IPS-18a (cell line): Measurements from ENCODE around the gene ROCK2.

ENCODE experiments used
- H3K27ac ChIP-seq: one replicate; pipeline ENCODE4 v1.5.1; 2013; ENCODE audit warnings: low read length
- H3K27me3 ChIP-seq: one replicate; pipeline ENCODE4 v1.6.1; 2013; ENCODE audit warnings: mild to moderate bottlenecking, low read length; ENCODE audit not compliant: control insufficient read depth, insufficient read depth
- H3K36me3 ChIP-seq: one replicate; pipeline ENCODE4 v1.6.1; 2013; ENCODE audit warnings: low read depth, low read length; ENCODE audit not compliant: control insufficient read depth
- H3K4me1 ChIP-seq: one replicate; pipeline ENCODE4 v1.6.1; 2013; ENCODE audit warnings: low read depth, low read length; ENCODE audit not compliant: control insufficient read depth
- H3K4me3 ChIP-seq: one replicate; pipeline ENCODE4 v1.5.1; 2013; ENCODE audit warnings: low read length
- H3K9ac ChIP-seq: one replicate; pipeline ENCODE4 v1.6.1; 2013; ENCODE audit warnings: mild to moderate bottlenecking, low read length, moderate library complexity
- H3K9me3 ChIP-seq: one replicate; pipeline ENCODE4 v1.6.1; 2013; ENCODE audit warnings: low read depth, low read length; ENCODE audit not compliant: control insufficient read depth

The ROCK2 gene

DNA sequence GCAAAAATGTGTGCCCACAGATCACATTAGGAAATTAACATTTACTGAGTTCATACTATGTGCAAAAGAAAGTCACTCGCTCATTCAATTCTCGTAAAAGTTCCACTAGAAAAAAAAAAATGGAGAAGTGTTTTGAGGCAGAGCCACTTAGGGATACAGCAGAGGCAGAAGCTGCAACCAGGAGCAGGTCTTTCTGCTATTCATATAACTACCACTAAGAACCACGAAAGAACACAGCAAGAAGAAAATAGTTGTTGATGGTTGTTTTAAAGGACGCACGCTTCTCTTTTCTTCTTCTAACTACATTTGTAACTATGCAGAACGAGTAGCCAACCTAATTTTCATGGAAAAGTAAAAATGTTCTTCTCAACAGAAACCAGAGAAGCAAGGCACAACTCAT lies 45.0 kb downstream of the ROCK2 start:
- H3K36me3 ChIP-seq: no peaks in the 10 kb centered on the region
- no peak overlapping the region for H3K27ac ChIP-seq
- H3K4me3 ChIP-seq: no peak overlapping the region
- no peak overlapping the region for H3K9ac ChIP-seq
- no peaks in the 10 kb centered on the region for H3K27me3 ChIP-seq
- no peaks in the 10 kb centered on the region for H3K9me3 ChIP-seq
- H3K4me1 ChIP-seq: no peaks in the 10 kb centered on the region

DNA sequence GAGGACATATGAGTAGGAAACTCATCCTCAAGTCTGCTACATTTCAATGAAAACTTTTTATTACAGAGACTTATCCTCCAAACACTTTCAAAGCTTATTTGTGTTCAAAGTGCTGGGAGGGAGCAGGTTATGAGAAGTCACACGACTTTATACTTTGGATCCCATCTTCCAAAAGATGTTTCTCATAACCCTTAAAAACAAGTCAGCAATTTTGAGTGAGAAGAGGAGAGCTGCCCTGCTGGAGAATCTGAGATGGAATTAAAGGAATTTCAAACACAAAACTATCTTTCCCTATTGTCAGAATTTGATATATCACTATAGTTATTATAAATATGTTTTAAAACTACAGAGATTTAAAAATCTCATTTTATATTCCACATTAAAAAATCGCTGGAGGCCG lies 45.8 kb downstream of the ROCK2 start:
- no peaks in the 10 kb centered on the region for H3K27me3 ChIP-seq
- no peaks in the 10 kb centered on the region for H3K36me3 ChIP-seq
- H3K27ac ChIP-seq: no peak overlapping the region

DNA sequence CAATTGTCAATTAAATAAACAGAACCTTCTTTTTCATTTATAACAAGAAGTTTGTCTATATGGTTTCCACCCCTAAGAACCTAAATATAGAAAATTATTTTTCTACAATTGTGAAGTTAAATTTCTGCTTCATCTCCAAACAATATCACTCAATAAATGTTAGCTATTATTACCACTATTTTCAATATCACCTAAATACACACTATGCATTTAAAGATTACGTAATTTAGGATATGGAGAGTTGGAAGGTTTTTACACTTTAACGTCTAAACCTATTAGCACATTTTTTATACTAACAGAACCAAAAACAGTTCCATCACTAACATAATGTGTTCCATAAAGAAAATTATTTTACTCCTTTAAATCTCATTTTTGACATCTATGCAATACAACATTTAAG lies 48.0 kb downstream of the ROCK2 start:
- Histone ChIP-seq H3K9ac (no peak overlapping the region), H3K9me3 (no peaks in the 10 kb centered on the region), H3K27me3 (no peaks in the 10 kb centered on the region), H3K4me1 (peaks cover 10% of the 10 kb centered on the region), H3K4me3 (no peak overlapping the region), H3K27ac (no peak overlapping the region), H3K36me3 (no peaks in the 10 kb centered on the region)

More for the DNA sequence above, 45.8 kb downstream of the ROCK2 start:
- Histone ChIP-seq H3K4me3 (no peak overlapping the region), H3K4me1 (no peaks in the 10 kb centered on the region), H3K9me3 (no peaks in the 10 kb centered on the region), H3K9ac (no peak overlapping the region)

DNA sequence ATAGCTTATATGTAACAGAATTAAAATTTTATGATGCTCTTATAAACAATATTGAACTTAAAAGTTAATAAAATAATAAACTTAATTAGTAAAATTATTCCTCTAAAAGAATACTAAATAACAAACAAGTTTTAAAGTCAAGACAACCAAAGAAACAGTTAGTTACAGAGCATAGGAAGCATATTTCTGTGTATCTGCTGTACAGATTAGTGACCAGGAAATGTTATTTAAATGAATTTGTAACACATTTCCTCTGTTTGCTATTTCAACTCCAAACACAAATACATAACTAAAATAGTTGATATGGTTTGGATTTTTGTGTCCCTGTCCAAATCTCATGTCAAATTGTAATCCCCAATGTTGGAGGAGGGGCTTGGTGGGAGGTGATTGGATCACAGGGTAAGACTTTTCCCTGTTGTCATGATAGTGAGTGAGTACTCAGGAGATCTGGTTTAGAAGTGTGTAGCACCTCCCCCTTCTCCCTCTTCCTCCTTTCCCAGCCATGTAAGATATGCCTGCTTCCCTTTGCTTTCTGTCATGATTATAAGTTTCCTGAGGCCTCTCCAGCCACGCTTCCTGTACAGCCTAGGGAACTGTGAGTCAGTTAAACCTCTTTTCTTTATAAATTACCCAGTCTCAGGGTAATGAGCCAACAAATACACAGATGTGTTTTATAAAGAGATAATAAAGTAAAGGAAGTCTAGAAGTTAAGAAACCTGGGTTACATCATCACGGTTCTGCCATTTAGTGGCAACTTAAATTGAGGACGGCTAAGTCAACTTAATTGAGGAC lies 51.8 kb downstream of the ROCK2 start:
- H3K27ac ChIP-seq: no peak overlapping the region
- no peak overlapping the region for H3K9ac ChIP-seq
- H3K9me3 ChIP-seq: no peaks in the 10 kb centered on the region
- H3K36me3 ChIP-seq: no peaks in the 10 kb centered on the region
- H3K4me1 ChIP-seq: peaks cover 13% of the 10 kb centered on the region
- no peak overlapping the region for H3K4me3 ChIP-seq
- H3K27me3 ChIP-seq: no peaks in the 10 kb centered on the region

GRCh38 chr2:11290713-11291112 lies 53.7 kb downstream of the ROCK2 start:
- Histone ChIP-seq H3K27me3 (no peaks in the 10 kb centered on the region), H3K36me3 (peaks cover under 1% of the 10 kb centered on the region), H3K9me3 (no peaks in the 10 kb centered on the region), H3K9ac (no peak overlapping the region), H3K27ac (no peak overlapping the region), H3K4me3 (no peak overlapping the region), H3K4me1 (peaks cover 13% of the 10 kb centered on the region)

DNA sequence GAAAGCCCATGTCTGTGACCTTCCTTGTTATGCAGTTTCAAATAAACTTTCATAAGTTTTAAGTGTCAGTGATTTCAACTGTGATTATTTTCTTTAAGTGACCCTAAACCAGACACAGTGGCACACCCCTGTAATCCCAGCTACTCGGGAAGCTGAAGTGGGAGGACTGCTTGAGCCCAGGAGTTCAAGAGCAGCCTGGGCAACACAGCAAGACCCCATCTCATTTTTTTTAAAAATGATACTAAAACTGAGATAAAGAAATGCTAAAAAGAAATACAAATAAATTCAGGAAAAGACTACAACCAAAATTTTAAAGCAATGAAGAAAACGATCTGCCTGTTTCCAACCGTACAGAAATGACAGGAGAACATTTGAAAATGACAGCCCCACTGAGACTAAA lies 54.2 kb downstream of the ROCK2 start:
- H3K4me3 ChIP-seq: no peak overlapping the region
- no peaks in the 10 kb centered on the region for H3K9me3 ChIP-seq
- peaks cover 3% of the 10 kb centered on the region for H3K36me3 ChIP-seq
- H3K27me3 ChIP-seq: no peaks in the 10 kb centered on the region
- H3K27ac ChIP-seq: no peak overlapping the region
- H3K4me1 ChIP-seq: peaks cover 13% of the 10 kb centered on the region
- H3K9ac ChIP-seq: no peak overlapping the region

DNA sequence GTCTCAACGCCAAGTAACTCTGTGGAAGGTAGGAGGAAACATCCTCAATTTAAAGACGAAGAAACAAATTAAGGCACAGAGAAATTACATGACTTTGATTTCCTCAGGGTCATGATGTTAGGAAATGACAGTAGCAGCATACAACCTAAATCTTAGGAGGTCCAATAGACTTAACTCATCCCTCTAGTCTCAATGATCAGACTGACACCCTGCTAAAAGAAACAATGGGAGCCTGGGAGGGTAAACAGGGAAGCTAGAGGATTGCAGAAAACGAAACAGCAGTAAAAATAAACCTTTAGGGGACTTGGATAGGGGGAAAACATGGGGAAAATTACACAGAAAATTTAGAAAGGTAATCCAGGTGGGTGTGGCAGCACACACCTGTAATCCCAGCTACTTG lies 56.0 kb downstream of the ROCK2 start:
- no peak overlapping the region for H3K9ac ChIP-seq
- peaks cover 13% of the 10 kb centered on the region for H3K4me1 ChIP-seq
- H3K9me3 ChIP-seq: no peaks in the 10 kb centered on the region
- H3K27me3 ChIP-seq: no peaks in the 10 kb centered on the region
- H3K36me3 ChIP-seq: peaks cover 10% of the 10 kb centered on the region
- H3K4me3 ChIP-seq: no peak overlapping the region
- no peak overlapping the region for H3K27ac ChIP-seq

DNA sequence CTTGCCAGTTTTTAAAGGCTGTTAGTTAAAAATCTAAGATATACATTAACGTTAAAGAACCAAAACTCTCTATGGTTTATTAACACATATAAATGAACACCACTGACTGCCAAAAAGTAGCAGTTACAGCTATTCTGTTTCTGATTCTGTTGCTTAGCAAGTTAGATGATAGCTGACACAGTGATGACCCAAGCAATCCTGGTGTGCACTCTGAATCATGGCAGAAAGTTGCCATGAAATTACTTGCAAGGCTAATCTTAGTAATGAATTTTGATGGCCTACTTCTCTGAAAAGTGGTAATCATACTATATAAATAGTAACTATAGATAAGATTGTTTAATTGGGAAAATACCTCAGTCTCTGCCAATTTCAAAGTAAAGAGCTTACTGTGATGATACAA lies 57.7 kb downstream of the ROCK2 start:
- no peaks in the 10 kb centered on the region for H3K9me3 ChIP-seq
- no peak overlapping the region for H3K27ac ChIP-seq
- no peak overlapping the region for H3K4me3 ChIP-seq
- H3K9ac ChIP-seq: no peak overlapping the region
- H3K4me1 ChIP-seq: peaks cover 3% of the 10 kb centered on the region
- no peaks in the 10 kb centered on the region for H3K27me3 ChIP-seq
- peaks cover 10% of the 10 kb centered on the region for H3K36me3 ChIP-seq

- Histone ChIP-seq H3K36me3 (peaks cover 10% of the 10 kb centered on the region), H3K27ac (no peak overlapping the region), H3K9ac (no peak overlapping the region), H3K4me3 (no peak overlapping the region), H3K4me1 (peaks cover 3% of the 10 kb centered on the region), H3K9me3 (no peaks in the 10 kb centered on the region), H3K27me3 (no peaks in the 10 kb centered on the region)
These were observed 58.1 kb downstream of the ROCK2 start for GRCh38 chr2:11286323-11286722.

GRCh38 chr2:11285499-11285898 lies 58.9 kb downstream of the ROCK2 start:
- Histone ChIP-seq H3K27me3 (no peaks in the 10 kb centered on the region), H3K4me1 (peaks cover 3% of the 10 kb centered on the region), H3K4me3 (no peak overlapping the region), H3K9me3 (no peaks in the 10 kb centered on the region), H3K36me3 (peaks cover 10% of the 10 kb centered on the region), H3K9ac (no peak overlapping the region), H3K27ac (no peak overlapping the region)

GRCh38 chr2:11281186-11281585 lies 63.2 kb downstream of the ROCK2 start:
- H3K36me3 ChIP-seq: peaks cover 10% of the 10 kb centered on the region

DNA sequence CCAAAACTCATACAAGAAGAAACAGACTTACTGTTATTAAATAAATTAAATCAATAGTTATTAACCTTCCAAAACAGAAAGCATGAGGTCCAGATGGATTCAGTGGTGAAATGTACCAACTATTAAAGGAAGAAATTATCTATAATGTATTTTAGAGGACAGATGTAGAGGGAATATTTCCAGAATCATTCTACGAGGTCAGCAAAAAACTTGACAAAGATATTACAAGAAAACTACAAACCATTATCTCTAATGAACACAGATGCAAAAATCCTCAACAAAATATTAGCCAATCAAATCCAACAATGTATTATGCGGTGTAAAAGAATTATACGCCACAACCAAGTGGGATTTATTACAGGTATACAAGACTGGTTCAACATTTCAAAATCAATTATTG lies 63.7 kb downstream of the ROCK2 start:
- Histone ChIP-seq H3K9me3 (no peaks in the 10 kb centered on the region), H3K27ac (no peak overlapping the region), H3K4me1 (no peaks in the 10 kb centered on the region), H3K36me3 (peaks cover 10% of the 10 kb centered on the region), H3K4me3 (no peak overlapping the region), H3K27me3 (no peaks in the 10 kb centered on the region), H3K9ac (no peak overlapping the region)

More at GRCh38 chr2:11281186-11281585, 63.2 kb downstream of the ROCK2 start:
- H3K4me3 ChIP-seq: no peak overlapping the region
- no peak overlapping the region for H3K27ac ChIP-seq
- no peaks in the 10 kb centered on the region for H3K4me1 ChIP-seq
- no peaks in the 10 kb centered on the region for H3K27me3 ChIP-seq
- H3K9ac ChIP-seq: no peak overlapping the region
- H3K9me3 ChIP-seq: no peaks in the 10 kb centered on the region
